ENCODE data around the gene AKAP13.

- TF ChIP-seq, protein P1, sequence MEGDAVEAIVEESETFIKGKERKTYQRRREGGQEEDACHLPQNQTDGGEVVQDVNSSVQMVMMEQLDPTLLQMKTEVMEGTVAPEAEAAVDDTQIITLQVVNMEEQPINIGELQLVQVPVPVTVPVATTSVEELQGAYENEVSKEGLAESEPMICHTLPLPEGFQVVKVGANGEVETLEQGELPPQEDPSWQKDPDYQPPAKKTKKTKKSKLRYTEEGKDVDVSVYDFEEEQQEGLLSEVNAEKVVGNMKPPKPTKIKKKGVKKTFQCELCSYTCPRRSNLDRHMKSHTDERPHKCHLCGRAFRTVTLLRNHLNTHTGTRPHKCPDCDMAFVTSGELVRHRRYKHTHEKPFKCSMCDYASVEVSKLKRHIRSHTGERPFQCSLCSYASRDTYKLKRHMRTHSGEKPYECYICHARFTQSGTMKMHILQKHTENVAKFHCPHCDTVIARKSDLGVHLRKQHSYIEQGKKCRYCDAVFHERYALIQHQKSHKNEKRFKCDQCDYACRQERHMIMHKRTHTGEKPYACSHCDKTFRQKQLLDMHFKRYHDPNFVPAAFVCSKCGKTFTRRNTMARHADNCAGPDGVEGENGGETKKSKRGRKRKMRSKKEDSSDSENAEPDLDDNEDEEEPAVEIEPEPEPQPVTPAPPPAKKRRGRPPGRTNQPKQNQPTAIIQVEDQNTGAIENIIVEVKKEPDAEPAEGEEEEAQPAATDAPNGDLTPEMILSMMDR (IDR thresholded peaks at IDR 0.05), result no peak
- TF ChIP-seq POLR2A (IDR thresholded peaks at IDR 0.05), result no peak
Observed at GRCh38 chr15:85706779-85707518, 326.5 kb downstream of the AKAP13 start.
